Astrocyte (in vitro differentiated cells and primary cell): ENCODE data around the gene MED13L. TPM values are rescaled to one million over a fixed set of nuclear protein-coding genes. Genes with fewer than 3 reads are reported as not detected.

ENCODE experiments used
- DNase-seq: peaks from one replicate; pipeline ENCODE4 v3.0.0-alpha.2; 2010; ENCODE audit warnings: low read depth
- FAIRE-seq: peaks from 2 replicates; lab custom pipeline; 2011; peaks lifted over from hg19 to GRCh38; lab: Jason Lieb, UNC
- H2AFZ ChIP-seq: 2 replicates; pipeline ENCODE4 v1.6.0; 2012; ENCODE audit warnings: low read depth, low read length, inconsistent platforms
- H3K27ac ChIP-seq: 2 replicates; pipeline ENCODE4 v1.5.1; 2011; ENCODE audit warnings: low read depth, low read length, inconsistent platforms
- H3K27me3 ChIP-seq: 2 replicates; pipeline ENCODE4 v1.6.0; 2011; ENCODE audit warnings: low read length, inconsistent platforms; ENCODE audit not compliant: insufficient read depth
- H3K36me3 ChIP-seq: 2 replicates; pipeline ENCODE4 v1.5.1; 2011; ENCODE audit warnings: low read length, inconsistent platforms; ENCODE audit not compliant: insufficient read depth
- H3K4me1 ChIP-seq: 2 replicates; pipeline ENCODE4 v1.5.1; 2011; ENCODE audit warnings: low read length, inconsistent platforms; ENCODE audit not compliant: insufficient read depth
- H3K4me2 ChIP-seq: 2 replicates; pipeline ENCODE4 v1.6.0; 2012; ENCODE audit warnings: low read length, inconsistent platforms
- H3K4me3 ChIP-seq: 2 replicates; pipeline ENCODE4 v1.5.1; 2011; ENCODE audit warnings: low read depth, mild to moderate bottlenecking, low read length, inconsistent platforms; ENCODE audit not compliant: insufficient read depth
- H3K79me2 ChIP-seq: 2 replicates; pipeline ENCODE4 v1.6.0; 2012; ENCODE audit warnings: mild to moderate bottlenecking, low read length, inconsistent platforms; ENCODE audit not compliant: insufficient read depth
- H3K9ac ChIP-seq: 2 replicates; pipeline ENCODE4 v1.6.0; 2012; ENCODE audit warnings: mild to moderate bottlenecking, low read length, inconsistent platforms
- H3K9me3 ChIP-seq: 2 replicates; pipeline ENCODE4 v1.5.1; 2012; ENCODE audit warnings: low read depth, mild to moderate bottlenecking, low read length, inconsistent platforms; ENCODE audit not compliant: insufficient read depth
- H4K20me1 ChIP-seq: 2 replicates; pipeline ENCODE4 v1.6.0; 2012; ENCODE audit warnings: low read length, inconsistent platforms; ENCODE audit not compliant: insufficient read depth
- H3K27ac Mint-ChIP-seq: one replicate; pipeline ENCODE4 v1.8.0; 2021; ENCODE audit warnings: mild to moderate bottlenecking, mixed read lengths; ENCODE audit not compliant: unreplicated experiment
- H3K27me3 Mint-ChIP-seq: one replicate; pipeline ENCODE4 v1.8.0; 2021; ENCODE audit warnings: low read depth, mixed read lengths; ENCODE audit not compliant: unreplicated experiment
- H3K36me3 Mint-ChIP-seq: one replicate; pipeline ENCODE4 v1.8.0; 2021; ENCODE audit warnings: low read depth, mixed read lengths; ENCODE audit not compliant: unreplicated experiment
- H3K4me1 Mint-ChIP-seq: one replicate; pipeline ENCODE4 v1.8.0; 2021; ENCODE audit warnings: low read depth, mixed read lengths; ENCODE audit not compliant: unreplicated experiment
- H3K4me3 Mint-ChIP-seq: one replicate; pipeline ENCODE4 v1.8.0; 2021; ENCODE audit warnings: mild to moderate bottlenecking, moderate library complexity, mixed read lengths; ENCODE audit not compliant: unreplicated experiment
- H3K9me3 Mint-ChIP-seq: one replicate; pipeline ENCODE4 v1.8.0; 2021; ENCODE audit warnings: mild to moderate bottlenecking, mixed read lengths; ENCODE audit not compliant: unreplicated experiment
- EZH2 ChIP-seq: IDR thresholded peaks from 2 replicates; pipeline ENCODE4 v1.6.1; 2012; ENCODE audit warnings: mild to moderate bottlenecking, low read length, inconsistent platforms; ENCODE audit not compliant: insufficient read depth
- total RNA-seq: library from RNA; stranded (reverse); gene quantifications from 2 replicates; pipeline ENCODE4 v1.2.1, GENCODE V29; 2021
- TF ChIP-seq, protein P1 (sequence below): IDR thresholded peaks from 2 replicates; pipeline ENCODE4 v1.5.1; 2011; ENCODE audit warnings: low read depth, mild to moderate bottlenecking, inconsistent platforms, low read length, moderate library complexity; ENCODE audit not compliant: insufficient read depth

MED13L gene
- total RNA-seq, 1 donor from 2014 or later: 153 TPM

DNA sequence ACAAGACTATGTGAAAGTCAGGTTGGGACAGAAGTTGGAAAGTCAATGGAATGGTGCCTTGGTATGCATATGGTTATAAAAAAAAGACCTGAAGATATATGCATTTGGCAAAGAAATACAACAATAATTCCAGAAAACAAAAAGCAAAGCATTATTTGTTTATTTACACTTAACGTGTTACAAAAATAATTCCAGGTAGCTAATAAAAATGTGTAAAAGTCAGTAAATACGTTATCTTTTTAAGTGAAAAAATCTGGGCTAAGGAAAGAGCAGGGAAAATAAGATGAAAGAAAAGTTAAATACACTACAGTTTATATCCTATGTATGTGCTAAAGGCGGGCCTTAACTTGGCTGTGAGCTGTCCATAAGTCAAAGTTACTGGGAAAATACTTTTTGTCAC lies 266.3 kb downstream of the MED13L start:
- Mint-ChIP-seq H3K36me3 (peaks cover 5% of the 10 kb centered on the region), H3K27ac (no peak overlapping the region), H3K4me3 (no peak overlapping the region), H3K27me3 (no peaks in the 10 kb centered on the region), H3K9me3 (no peaks in the 10 kb centered on the region), H3K4me1 (no peaks in the 10 kb centered on the region)
- no peak for DNase-seq
- Histone ChIP-seq H3K4me2 (no peak overlapping the region), H4K20me1 (peaks cover 17% of the 10 kb centered on the region), H3K9ac (no peak overlapping the region), H3K27ac (no peak overlapping the region), H3K4me3 (no peak overlapping the region), H3K9me3 (no peaks in the 10 kb centered on the region), H3K27me3 (no peaks in the 10 kb centered on the region), H3K36me3 (peaks cover 54% of the 10 kb centered on the region), H3K4me1 (no peaks in the 10 kb centered on the region), H3K79me2 (no peaks in the 10 kb centered on the region), H2AFZ (no peak overlapping the region)
- FAIRE-seq: no peak
- TF ChIP-seq EZH2: no peak
- TF ChIP-seq, protein P1, sequence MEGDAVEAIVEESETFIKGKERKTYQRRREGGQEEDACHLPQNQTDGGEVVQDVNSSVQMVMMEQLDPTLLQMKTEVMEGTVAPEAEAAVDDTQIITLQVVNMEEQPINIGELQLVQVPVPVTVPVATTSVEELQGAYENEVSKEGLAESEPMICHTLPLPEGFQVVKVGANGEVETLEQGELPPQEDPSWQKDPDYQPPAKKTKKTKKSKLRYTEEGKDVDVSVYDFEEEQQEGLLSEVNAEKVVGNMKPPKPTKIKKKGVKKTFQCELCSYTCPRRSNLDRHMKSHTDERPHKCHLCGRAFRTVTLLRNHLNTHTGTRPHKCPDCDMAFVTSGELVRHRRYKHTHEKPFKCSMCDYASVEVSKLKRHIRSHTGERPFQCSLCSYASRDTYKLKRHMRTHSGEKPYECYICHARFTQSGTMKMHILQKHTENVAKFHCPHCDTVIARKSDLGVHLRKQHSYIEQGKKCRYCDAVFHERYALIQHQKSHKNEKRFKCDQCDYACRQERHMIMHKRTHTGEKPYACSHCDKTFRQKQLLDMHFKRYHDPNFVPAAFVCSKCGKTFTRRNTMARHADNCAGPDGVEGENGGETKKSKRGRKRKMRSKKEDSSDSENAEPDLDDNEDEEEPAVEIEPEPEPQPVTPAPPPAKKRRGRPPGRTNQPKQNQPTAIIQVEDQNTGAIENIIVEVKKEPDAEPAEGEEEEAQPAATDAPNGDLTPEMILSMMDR: no peak

DNA sequence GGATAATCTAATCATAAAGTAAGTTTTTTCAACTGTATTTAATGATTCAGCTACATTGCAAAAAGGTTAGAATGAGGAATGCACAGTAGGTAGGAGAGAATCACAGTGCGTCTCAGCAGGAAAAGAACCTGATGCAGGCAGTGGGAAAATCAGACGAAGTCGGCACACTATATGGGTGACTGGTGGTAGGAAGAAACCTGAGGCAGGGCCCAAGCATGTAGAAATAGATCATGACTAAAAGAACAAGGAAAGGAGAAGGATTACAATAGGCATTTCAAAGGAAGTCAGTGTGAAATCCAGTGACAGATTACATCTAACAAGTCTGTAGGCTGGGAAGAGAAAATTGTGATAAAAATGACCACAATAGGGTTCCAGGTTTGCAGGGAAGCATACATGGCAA lies 267.0 kb downstream of the MED13L start:
- Mint-ChIP-seq H3K36me3 (peaks cover 5% of the 10 kb centered on the region), H3K27me3 (no peaks in the 10 kb centered on the region), H3K27ac (no peak overlapping the region), H3K4me1 (no peaks in the 10 kb centered on the region), H3K4me3 (no peak overlapping the region), H3K9me3 (no peaks in the 10 kb centered on the region)
- H2AFZ ChIP-seq: no peak overlapping the region
- no peaks in the 10 kb centered on the region for H3K9me3 ChIP-seq
- peaks cover 56% of the 10 kb centered on the region for H3K36me3 ChIP-seq
- no peak overlapping the region for H3K4me2 ChIP-seq
- H3K79me2 ChIP-seq: no peaks in the 10 kb centered on the region
- no peak overlapping the region for H3K27ac ChIP-seq
- no peaks in the 10 kb centered on the region for H3K4me1 ChIP-seq
- no peak for TF ChIP-seq EZH2
- TF ChIP-seq, protein P1: no peak
- no peak overlapping the region for H3K4me3 ChIP-seq
- peaks cover 15% of the 10 kb centered on the region for H4K20me1 ChIP-seq
- no peak for DNase-seq
- H3K27me3 ChIP-seq: no peaks in the 10 kb centered on the region
- H3K9ac ChIP-seq: no peak overlapping the region
- FAIRE-seq: no peak

DNA sequence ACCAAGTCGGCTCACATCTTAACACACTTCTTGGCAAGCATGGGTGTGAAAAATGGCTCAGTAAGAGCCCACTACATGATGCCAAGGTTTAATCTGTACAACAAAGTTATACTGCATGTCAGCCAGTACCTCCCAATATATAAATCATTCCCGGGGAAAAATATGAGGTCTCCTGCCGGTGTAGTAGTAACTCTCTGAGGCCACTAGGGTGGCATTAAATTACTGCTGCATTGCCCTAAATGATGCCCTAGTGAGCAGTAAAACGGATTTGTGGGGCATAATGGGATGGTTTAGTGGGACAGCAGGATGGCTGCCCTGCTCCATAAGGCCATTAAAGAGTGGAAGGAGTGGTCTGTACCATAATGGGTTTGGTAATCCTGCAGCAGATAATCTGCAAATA lies 267.7 kb downstream of the MED13L start:
- no peak for TF ChIP-seq EZH2
- TF ChIP-seq, protein P1: peak; percentile 37
- Mint-ChIP-seq H3K9me3 (no peaks in the 10 kb centered on the region), H3K4me1 (no peaks in the 10 kb centered on the region), H3K27ac (no peak overlapping the region), H3K36me3 (peaks cover 3% of the 10 kb centered on the region), H3K4me3 (no peak overlapping the region), H3K27me3 (no peaks in the 10 kb centered on the region)
- Histone ChIP-seq H3K27ac (no peak overlapping the region), H2AFZ (no peak overlapping the region), H3K4me2 (no peak overlapping the region), H3K27me3 (no peaks in the 10 kb centered on the region), H3K9me3 (no peaks in the 10 kb centered on the region), H3K79me2 (no peaks in the 10 kb centered on the region), H3K4me1 (no peaks in the 10 kb centered on the region), H3K4me3 (no peak overlapping the region), H3K36me3 (peaks cover 52% of the 10 kb centered on the region), H3K9ac (no peak overlapping the region), H4K20me1 (peaks cover 9% of the 10 kb centered on the region)
- DNase-seq (no peak), FAIRE-seq (no peak)
